Stomach (tissue), 9 donors: ENCODE data around the gene PPARGC1A. TPM values are rescaled to one million over a fixed set of nuclear protein-coding genes. Genes with fewer than 3 reads are reported as not detected.

ENCODE experiments used
- DNase-seq, 2 donors: peaks; one replicate each; pipeline versions ENCODE4 v3.0.0 to v3.0.0-alpha.2; 2013 to 2019
- H3K27ac ChIP-seq, 5 donors: fragments of 200-600 bp in 4 of 5; sonication (generic) in 4 of 5; one replicate each; pipeline ENCODE4 v1.5.1; 2013 to 2019; ENCODE audit warnings: mild to moderate bottlenecking in 1 of 5, moderate library complexity in 1 of 5
- H3K27me3 ChIP-seq, 3 donors: fragments of 200-600 bp; sonication (generic); one replicate each; pipeline ENCODE4 v1.5.1; 2017 to 2019; ENCODE audit warnings: mixed run types in 1 of 3
- H3K36me3 ChIP-seq, 4 donors: fragments of 200-600 bp; sonication (generic); 1 replicate in 3 of 4; 2 replicates in 1 of 4; pipeline ENCODE4 v1.5.1; 2016 to 2019
- H3K4me1 ChIP-seq, 4 donors: fragments of 200-600 bp; sonication (generic); one replicate each; pipeline ENCODE4 v1.5.1; 2016 to 2019
- H3K4me3 ChIP-seq, 4 donors: fragments of 200-600 bp; sonication (generic) in 3 of 4; one replicate each; pipeline ENCODE4 v1.5.1; 2016 to 2019; ENCODE audit warnings: mild to moderate bottlenecking in 1 of 4
- H3K9me3 ChIP-seq, 4 donors: fragments of 200-600 bp; sonication (generic); one replicate each; pipeline ENCODE4 v1.5.1; 2016 to 2019
- CTCF ChIP-seq, 7 experiments: fragments of 450-650 bp in 4 of 7; fragments of 200-600 bp in 3 of 7; sonication (generic) in 3 of 7; IDR thresholded peaks; one replicate each; pipeline ENCODE4 v1.5.1; 2016 to 2019; ENCODE audit warnings: antibody characterized with exemption in 7 of 7, control low read depth in 2 of 7, mild to moderate bottlenecking in 1 of 7
- EP300 ChIP-seq: sonication (generic); formaldehyde crosslinking; IDR thresholded peaks from one replicate; pipeline ENCODE4 v1.6.1; 2017; ENCODE audit warnings: antibody characterized with exemption
- POLR2A ChIP-seq, 4 donors: fragments of 450-650 bp; IDR thresholded peaks; one replicate each; pipeline ENCODE4 v1.6.1; 2016; ENCODE audit warnings: antibody characterized with exemption in 4 of 4, control low read depth in 2 of 4, mild to moderate bottlenecking in 1 of 4, moderate library complexity in 1 of 4
- POLR2AphosphoS5 ChIP-seq, 3 donors: sonication (generic); formaldehyde crosslinking; IDR thresholded peaks; one replicate each; pipeline ENCODE4 v1.6.1; 2016; ENCODE audit warnings: antibody characterized with exemption in 3 of 3
- WGBS, 5 donors: extraction: QIAGEN DNeasy Blood & Tissue Kit in 3 of 5; methylation state at CpG; one replicate each; pipeline versions ENCODE4 v1.1.5 to v1.1.7; 2013 to 2018; 5-methylcytosine and 5-hydroxymethylcytosine counted together
- intact Hi-C: fragments of 100-400 bp; cut with DNase I; formaldehyde crosslinking; loops from one replicate; pipeline ENCODE4 v1.15.1; 2023; ENCODE audit warnings: low total_unique reads
- polyA plus RNA-seq, 3 donors: library from polyadenylated mRNA; stranded (reverse); fragments of 200-250 nt; gene quantifications; one replicate each; pipeline ENCODE4 v1.2.3, GENCODE V29; 2013
- total RNA-seq, 5 donors: library from RNA; depleted of rRNA; stranded (reverse); fragments of >200 nt; gene quantifications; one replicate each; pipeline versions ENCODE4 v1.1.0 to v1.2.3, GENCODE V29; 2014 to 2016
- donor health status: healthy with polysubstance abuse.
- donor health status: Bipolar disorder and iron deficiency.
- donor health status: healthy.

Gene PPARGC1A
- total and polyA plus RNA-seq, 8 donors: 2.0 to 230 (median 13.1) TPM

DNA sequence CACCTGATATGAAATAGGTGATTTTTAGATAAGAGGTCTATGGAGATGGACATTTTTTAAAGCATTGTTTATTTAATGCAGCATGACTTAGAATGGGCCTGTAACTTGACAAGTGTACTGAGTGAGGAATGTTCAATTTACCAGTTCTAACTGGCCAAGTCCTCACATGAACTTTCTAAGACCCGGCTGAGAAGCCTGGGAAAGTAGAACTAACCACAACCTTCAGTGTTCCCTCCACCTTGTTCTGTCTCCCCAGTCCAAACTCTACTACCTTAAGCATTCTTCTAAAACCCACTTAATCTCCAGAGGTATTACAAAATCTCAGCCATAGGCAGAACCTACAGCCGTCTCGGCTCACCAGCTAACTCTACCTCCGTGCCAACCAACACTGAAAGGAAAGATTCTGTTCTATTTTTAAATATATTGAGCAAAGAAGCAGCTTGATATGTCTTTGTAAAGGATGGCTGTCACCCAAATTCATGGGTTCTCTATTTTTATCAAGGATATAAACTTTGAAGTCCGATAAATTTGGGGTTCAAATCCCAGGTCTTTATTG, 6.8 kb downstream of the PPARGC1A start:
- Histone ChIP-seq H3K4me1 (peaks cover 0 to 30% (median 13%) of the 10 kb centered on the region in 4 donors), H3K27ac (no peak overlapping the region), H3K27me3 (no peaks in the 10 kb centered on the region), H3K4me3 (no peak overlapping the region), H3K36me3 (no peaks in the 10 kb centered on the region), H3K9me3 (no peaks in the 10 kb centered on the region)
- DNase-seq: no peak
- TF ChIP-seq EP300: no peak
- no peak for TF ChIP-seq POLR2A (IDR thresholded peaks at IDR 0.05)
- TF ChIP-seq CTCF (IDR thresholded peaks at IDR 0.05): no peak
- TF ChIP-seq POLR2AphosphoS5 (IDR thresholded peaks at IDR 0.05): no peak
- 76 to 89% (median 83%) methylated on average over 5 of the region's 5 CpGs for WGBS, 5 donors
- intact Hi-C loops: no loop called here

GRCh38 chr4:23881674-23882337, 8.0 kb downstream of the PPARGC1A start:
- intact Hi-C loops: no loop called here
- DNase-seq: no peak
- no peaks in the 10 kb centered on the region for H3K36me3 ChIP-seq
- H3K4me3 ChIP-seq: no peak overlapping the region
- H3K27me3 ChIP-seq: no peaks in the 10 kb centered on the region
- WGBS, 5 donors: 78 to 85% (median 84%) methylated on average over 8 of the region's 8 CpGs
- peak overlapping the region in 1 of 5 donors; percentile 4 for H3K27ac ChIP-seq
- no peaks in the 10 kb centered on the region for H3K9me3 ChIP-seq
- TF ChIP-seq EP300: no peak
- no peak for TF ChIP-seq POLR2AphosphoS5 (IDR thresholded peaks at IDR 0.05)
- TF ChIP-seq CTCF (IDR thresholded peaks at IDR 0.05): peak in 1 of 7 experiments; percentile 17
- no peak for TF ChIP-seq POLR2A (IDR thresholded peaks at IDR 0.05)
- peaks cover 0 to 31% (median 14%) of the 10 kb centered on the region in 4 donors for H3K4me1 ChIP-seq

- Histone ChIP-seq H3K9me3 (no peaks in the 10 kb centered on the region), H3K4me3 (no peak overlapping the region), H3K27ac (peak overlapping the region in 1 of 5 donors; percentile 4), H3K27me3 (no peaks in the 10 kb centered on the region), H3K4me1 (peaks cover 0 to 36% (median 14%) of the 10 kb centered on the region in 4 donors), H3K36me3 (no peaks in the 10 kb centered on the region)
- 50 to 73% (median 61%) methylated on average over 5 of the region's 5 CpGs for WGBS, 5 donors
- intact Hi-C loops: no loop called here
- no peak for DNase-seq
- TF ChIP-seq CTCF (IDR thresholded peaks at IDR 0.05) (no peak), EP300 (no peak), POLR2AphosphoS5 (IDR thresholded peaks at IDR 0.05) (no peak), POLR2A (IDR thresholded peaks at IDR 0.05) (no peak)
Observed at GRCh38 chr4:23881052-23881501, 8.8 kb downstream of the PPARGC1A start.

DNA sequence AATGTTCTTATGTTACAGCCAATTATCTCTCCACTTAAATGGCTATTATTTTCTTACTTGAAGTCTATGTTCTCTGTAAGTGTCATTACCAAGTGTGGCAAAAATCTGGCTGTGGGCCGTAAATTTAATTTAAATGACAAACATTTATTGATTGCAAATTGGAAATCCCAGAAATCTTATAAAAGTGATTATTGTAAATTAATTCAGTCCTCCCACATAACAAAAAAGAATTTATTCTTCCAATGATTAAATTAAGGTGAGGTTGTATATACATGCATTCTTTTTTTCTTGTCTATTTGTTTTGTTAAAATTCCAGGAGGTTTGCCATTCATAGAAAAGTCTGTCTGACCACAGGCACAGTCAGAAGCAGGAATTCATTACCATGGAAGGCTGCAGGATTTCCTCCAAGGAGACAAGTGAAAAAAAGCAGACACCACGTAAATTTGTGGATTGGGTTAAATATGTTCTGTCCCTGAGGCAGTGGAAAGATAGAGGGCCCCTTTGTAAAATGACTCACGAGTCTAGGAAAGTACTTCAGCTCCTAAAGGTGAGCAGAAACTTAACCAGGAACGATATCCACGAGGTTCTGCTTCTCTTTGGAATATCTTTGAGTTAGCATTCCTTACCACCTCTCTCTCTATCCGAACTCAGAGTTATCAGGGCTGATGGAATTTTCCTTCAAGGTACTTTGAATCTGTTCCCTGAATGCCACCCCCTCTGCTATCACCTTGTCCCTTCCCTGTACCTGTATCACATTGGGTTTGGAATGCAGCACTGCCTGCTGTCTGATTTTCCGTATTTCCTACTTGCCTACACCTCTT, 10.7 kb downstream of the PPARGC1A start:
- WGBS, 5 donors: 27 to 50% (median 34%) methylated on average over 7 of the region's 7 CpGs
- intact Hi-C loops: no loop called here
- no peaks in the 10 kb centered on the region for H3K9me3 ChIP-seq
- no peak overlapping the region for H3K4me3 ChIP-seq
- TF ChIP-seq POLR2A (IDR thresholded peaks at IDR 0.05) (no peak), CTCF (IDR thresholded peaks at IDR 0.05) (no peak), EP300 (no peak), POLR2AphosphoS5 (IDR thresholded peaks at IDR 0.05) (no peak)
- DNase-seq: peak in 1 of 2 donors; percentile 20
- no peaks in the 10 kb centered on the region for H3K36me3 ChIP-seq
- H3K27ac ChIP-seq: peak overlapping the region in 1 of 5 donors; percentile 47
- no peaks in the 10 kb centered on the region for H3K27me3 ChIP-seq
- peaks cover 0 to 53% (median 18%) of the 10 kb centered on the region in 4 donors for H3K4me1 ChIP-seq
